SK-N-SH treated with all-trans-retinoic acid at 6 μM for 48 hours (cell line): ENCODE data around the gene SPATA22.

Experiments used
- ATAC-seq: fragments of 200-7000 bp; cut with Tn5 transposase; 3 replicates; pipeline ENCODE4 v1.9.1; 2020; ENCODE audit warnings: mild to moderate bottlenecking, moderate library complexity
- BACH2 ChIP-seq: fragments of 250-450 bp; sonication (Bioruptor Pico); IDR thresholded peaks from 2 replicates; pipeline ENCODE4 v1.9.0; 2021; ENCODE audit warnings: mild to moderate bottlenecking, borderline replicate concordance
- CREB5 ChIP-seq: fragments of 250-450 bp; sonication (Bioruptor Pico); IDR thresholded peaks from 2 replicates; pipeline ENCODE4 v1.5.1; 2020; ENCODE audit warnings: low read depth, mild to moderate bottlenecking, moderate library complexity
- CSDC2 ChIP-seq: fragments of 250-450 bp; sonication (Bioruptor Pico); IDR thresholded peaks from 2 replicates; pipeline ENCODE4 v1.5.0; 2020; ENCODE audit warnings: mild to moderate bottlenecking, moderate library complexity
- CSRNP3 ChIP-seq: fragments of 250-450 bp; sonication (Bioruptor Pico); IDR thresholded peaks from 2 replicates; pipeline ENCODE4 v1.5.1; 2021; ENCODE audit warnings: mild to moderate bottlenecking, moderate library complexity
- ESRRG ChIP-seq: fragments of 250-450 bp; sonication (Bioruptor Pico); IDR thresholded peaks from 2 replicates; pipeline ENCODE4 v1.6.1; 2021; ENCODE audit warnings: mild to moderate bottlenecking
- GLIS3 ChIP-seq: fragments of 250-450 bp; sonication (Bioruptor Pico); IDR thresholded peaks from 2 replicates; pipeline ENCODE4 v1.5.0; 2020; ENCODE audit warnings: mild to moderate bottlenecking, moderate library complexity
- ISL1 ChIP-seq: fragments of 250-450 bp; sonication (Bioruptor Pico); IDR thresholded peaks from 2 replicates; pipeline ENCODE4 v2.1.2; 2022; ENCODE audit warnings: mild to moderate bottlenecking, moderate library complexity
- OSR1 ChIP-seq: fragments of 250-450 bp; sonication (Bioruptor Pico); IDR thresholded peaks from 2 replicates; pipeline ENCODE4 v1.8.0; 2022; ENCODE audit warnings: moderate library complexity, mild to moderate bottlenecking, inconsistent platforms
- PATZ1 ChIP-seq: fragments of 250-450 bp; sonication (Bioruptor Pico); IDR thresholded peaks from 2 replicates; pipeline ENCODE4 v1.8.0; 2020; ENCODE audit warnings: mild to moderate bottlenecking, moderate library complexity, borderline replicate concordance
- POU6F1 ChIP-seq: fragments of 250-450 bp; sonication (Bioruptor Pico); IDR thresholded peaks from 2 replicates; pipeline ENCODE4 v1.8.0; 2021; ENCODE audit warnings: low read depth, mild to moderate bottlenecking, moderate library complexity, borderline replicate concordance
- PPARA ChIP-seq: fragments of 250-450 bp; sonication (Bioruptor Pico); IDR thresholded peaks from 2 replicates; pipeline ENCODE4 v1.5.0; 2020; ENCODE audit warnings: mild to moderate bottlenecking, borderline replicate concordance
- SNAI2 ChIP-seq: fragments of 250-450 bp; sonication (Bioruptor Pico); IDR thresholded peaks from 2 replicates; pipeline ENCODE4 v1.5.0; 2020; ENCODE audit warnings: mild to moderate bottlenecking, moderate library complexity
- TCF4 ChIP-seq: fragments of 250-450 bp; sonication (Bioruptor Pico); IDR thresholded peaks from 2 replicates; pipeline ENCODE4 v1.8.0; 2021; ENCODE audit warnings: mild to moderate bottlenecking, moderate library complexity, borderline replicate concordance
- TOX ChIP-seq: fragments of 250-450 bp; sonication (Bioruptor Pico); IDR thresholded peaks from 2 replicates; pipeline ENCODE4 v1.8.0; 2021; ENCODE audit warnings: mild to moderate bottlenecking, moderate library complexity, borderline replicate concordance
- TSHZ2 ChIP-seq: fragments of 250-450 bp; sonication (Bioruptor Pico); IDR thresholded peaks from 2 replicates; pipeline ENCODE4 v1.5.0; 2020; ENCODE audit warnings: mild to moderate bottlenecking, moderate library complexity
- ZC3H10 ChIP-seq: fragments of 250-450 bp; sonication (Bioruptor Pico); IDR thresholded peaks from 2 replicates; pipeline ENCODE4 v1.5.1; 2021; ENCODE audit warnings: mild to moderate bottlenecking, moderate library complexity
- ZFP30 ChIP-seq: fragments of 450-650 bp; formaldehyde crosslinking; IDR thresholded peaks from 2 replicates; pipeline ENCODE4 v1.5.0; 2022; ENCODE audit warnings: mild to moderate bottlenecking, moderate library complexity
- ZNF565 ChIP-seq: fragments of 450-650 bp; formaldehyde crosslinking; conservative IDR thresholded peaks from 2 replicates; pipeline ENCODE4 v1.5.0; 2020; ENCODE audit warnings: low read depth, mild to moderate bottlenecking, moderate library complexity
- ZNF70 ChIP-seq: fragments of 450-650 bp; formaldehyde crosslinking; IDR thresholded peaks from 2 replicates; pipeline ENCODE4 v1.5.0; 2020; ENCODE audit warnings: mild to moderate bottlenecking, moderate library complexity
- ZNF8 ChIP-seq: fragments of 450-650 bp; formaldehyde crosslinking; IDR thresholded peaks from 2 replicates; pipeline ENCODE4 v1.5.0; 2020; ENCODE audit warnings: mild to moderate bottlenecking, moderate library complexity

The SPATA22 gene

GRCh38 chr17:3485481-3486068 is 14.0 kb upstream of the SPATA22 start:
- TF ChIP-seq ZNF8 (CRISPR knock-in tag): no peak
- TF ChIP-seq BACH2 (CRISPR knock-in tag): no peak
- no peak for TF ChIP-seq PPARA (CRISPR knock-in tag)
- TF ChIP-seq ZC3H10: no peak
- no peak for TF ChIP-seq OSR1
- TF ChIP-seq PATZ1: no peak
- TF ChIP-seq, all 23 proteins: peak for 0
- no peak for ATAC-seq

GRCh38 chr17:3482852-3483251 is 11.2 kb upstream of the SPATA22 start:
- no peak for ATAC-seq
- TF ChIP-seq ZNF70 (CRISPR knock-in tag): no peak
- no peak for TF ChIP-seq PPARA (CRISPR knock-in tag)
- TF ChIP-seq TCF4 (CRISPR knock-in tag): no peak
- TF ChIP-seq TOX (CRISPR knock-in tag): no peak
- no peak for TF ChIP-seq ESRRG
- TF ChIP-seq SNAI2 (CRISPR knock-in tag): no peak
- no peak for TF ChIP-seq CREB5 (CRISPR knock-in tag)
- no peak for TF ChIP-seq ZNF565 (CRISPR knock-in tag)
- TF ChIP-seq TSHZ2 (CRISPR knock-in tag): no peak
- no peak for TF ChIP-seq CSRNP3 (CRISPR knock-in tag)
- TF ChIP-seq GLIS3 (CRISPR knock-in tag): no peak
- no peak for TF ChIP-seq ZFP30 (CRISPR knock-in tag)
- TF ChIP-seq ZNF8 (CRISPR knock-in tag): no peak
- TF ChIP-seq CSDC2 (CRISPR knock-in tag): no peak
- no peak for TF ChIP-seq POU6F1 (CRISPR knock-in tag)
- TF ChIP-seq PATZ1: no peak
- no peak for TF ChIP-seq ZC3H10
- no peak for TF ChIP-seq BACH2 (CRISPR knock-in tag)
- TF ChIP-seq, all 23 proteins: peak for 0

- TF ChIP-seq ZFP30 (CRISPR knock-in tag) (no peak), ISL1 (CRISPR knock-in tag) (no peak), CSDC2 (CRISPR knock-in tag) (no peak), ESRRG (no peak), GLIS3 (CRISPR knock-in tag) (no peak)
- no peak for ATAC-seq
Measured at GRCh38 chr17:3479988-3480387, 8.4 kb upstream of the SPATA22 start.
